HS-27A (cell line): ENCODE data around the gene PSPC1.
"Not testable (repeated sequence)": the region's sequence is repeated elsewhere in the genome, so short reads cannot be mapped to it uniquely, and the experiment has no call there.

Source experiments
- DNase-seq: peaks from one replicate; pipeline ENCODE4 v3.0.0-alpha.2; 2012; ENCODE audit warnings: low read depth, missing footprints

Gene PSPC1, protein sequence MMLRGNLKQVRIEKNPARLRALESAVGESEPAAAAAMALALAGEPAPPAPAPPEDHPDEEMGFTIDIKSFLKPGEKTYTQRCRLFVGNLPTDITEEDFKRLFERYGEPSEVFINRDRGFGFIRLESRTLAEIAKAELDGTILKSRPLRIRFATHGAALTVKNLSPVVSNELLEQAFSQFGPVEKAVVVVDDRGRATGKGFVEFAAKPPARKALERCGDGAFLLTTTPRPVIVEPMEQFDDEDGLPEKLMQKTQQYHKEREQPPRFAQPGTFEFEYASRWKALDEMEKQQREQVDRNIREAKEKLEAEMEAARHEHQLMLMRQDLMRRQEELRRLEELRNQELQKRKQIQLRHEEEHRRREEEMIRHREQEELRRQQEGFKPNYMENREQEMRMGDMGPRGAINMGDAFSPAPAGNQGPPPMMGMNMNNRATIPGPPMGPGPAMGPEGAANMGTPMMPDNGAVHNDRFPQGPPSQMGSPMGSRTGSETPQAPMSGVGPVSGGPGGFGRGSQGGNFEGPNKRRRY

GRCh38 chr13:19782727-19783682 lies at the start of gene PSPC1:
TSS of gene PSPC1 (minus strand) at chr13:19782945. CDS start at chr13:19782757, 188 bp downstream.
- DNase-seq = peak; percentile 63

DNA sequence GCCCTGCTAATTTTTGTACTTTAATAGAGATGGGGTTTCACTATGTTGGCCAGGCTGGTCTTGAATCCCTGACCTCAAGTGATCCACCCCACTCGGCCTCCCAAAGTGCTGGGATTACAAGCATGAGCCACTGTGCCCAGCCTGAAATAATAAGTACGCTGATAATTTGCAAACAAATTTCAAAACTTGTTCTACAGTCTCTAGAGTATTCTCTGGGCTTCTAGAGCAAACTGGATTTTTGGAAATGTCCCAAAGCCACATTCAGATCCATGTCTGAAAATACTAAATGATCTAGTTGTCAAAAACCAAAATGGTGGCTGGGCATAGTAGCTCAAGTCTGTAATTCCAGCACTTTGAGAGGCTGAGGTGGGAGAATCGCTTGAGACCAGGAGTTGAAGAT lies 39.9 kb upstream of the PSPC1 start:
- DNase-seq = no peak

- DNase-seq = no peak
Measured at GRCh38 chr13:19818223-19818842, 35.6 kb upstream of the PSPC1 start.

- no peak for DNase-seq
Measured at GRCh38 chr13:19817510-19818158, 34.9 kb upstream of the PSPC1 start.

DNA sequence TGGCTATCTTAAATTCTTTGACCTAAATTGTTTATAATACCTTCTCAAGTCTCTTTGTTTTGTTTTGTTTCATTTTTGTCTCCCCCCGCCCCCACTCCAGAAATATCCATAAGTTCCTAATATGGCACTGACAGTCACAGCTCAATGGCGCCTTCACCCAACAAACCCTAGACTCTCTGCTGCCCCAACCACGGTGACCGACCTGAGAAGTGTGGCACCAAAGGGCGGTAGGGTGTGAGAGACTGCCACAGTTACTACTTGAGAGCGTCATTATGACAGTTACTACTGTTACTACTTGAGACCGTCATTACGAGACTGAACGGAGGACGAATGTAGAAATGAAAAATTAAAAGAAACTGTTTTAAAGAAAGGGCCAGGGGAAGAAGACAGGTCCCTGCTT lies 34.4 kb upstream of the PSPC1 start:
- no peak for DNase-seq

DNA sequence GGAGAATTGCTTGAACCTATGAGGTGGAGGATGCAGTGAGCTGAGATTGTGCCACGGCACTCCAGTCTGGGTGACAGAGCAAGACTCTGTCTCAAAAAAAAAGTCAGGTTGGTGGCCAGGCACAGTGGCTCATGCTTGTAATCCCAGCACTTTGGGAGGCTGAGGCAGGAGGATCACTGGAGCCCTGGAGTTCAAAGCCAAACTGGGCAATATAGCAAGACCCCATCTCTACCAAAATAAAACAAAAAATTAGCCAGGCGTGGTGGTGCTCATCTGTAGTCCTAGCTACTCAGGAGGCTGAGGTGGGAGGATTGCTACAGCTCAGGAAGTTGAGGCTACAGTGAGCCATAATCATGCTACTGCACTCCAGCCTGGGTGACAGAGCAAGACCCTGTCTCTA lies 33.1 kb upstream of the PSPC1 start:
- not testable (repeated sequence) for DNase-seq

- DNase-seq = no peak
Measured at GRCh38 chr13:19810996-19811881, 28.5 kb upstream of the PSPC1 start.

- no peak for DNase-seq
Measured at GRCh38 chr13:19810151-19810550, 27.4 kb upstream of the PSPC1 start.

DNA sequence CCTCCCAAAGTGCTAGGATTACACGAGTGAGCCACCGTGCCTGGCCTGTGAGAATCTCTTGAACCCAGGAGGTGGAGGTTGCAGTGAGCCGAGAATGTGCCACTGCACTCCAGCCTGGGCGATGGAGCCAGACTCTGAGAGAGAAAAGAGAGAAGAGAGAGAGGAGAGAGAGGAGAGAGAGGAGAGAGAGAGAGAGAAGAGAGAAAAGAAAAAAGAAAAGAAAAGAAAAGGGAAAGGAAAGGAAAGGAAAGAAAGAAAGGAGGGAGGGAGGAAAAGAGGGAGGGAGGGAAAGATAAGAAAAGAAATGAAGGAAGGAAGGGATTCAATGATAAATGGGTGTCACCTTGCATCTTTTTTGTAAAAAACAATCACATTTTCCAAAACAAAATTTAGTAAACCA lies 23.0 kb upstream of the PSPC1 start:
- no peak for DNase-seq

DNA sequence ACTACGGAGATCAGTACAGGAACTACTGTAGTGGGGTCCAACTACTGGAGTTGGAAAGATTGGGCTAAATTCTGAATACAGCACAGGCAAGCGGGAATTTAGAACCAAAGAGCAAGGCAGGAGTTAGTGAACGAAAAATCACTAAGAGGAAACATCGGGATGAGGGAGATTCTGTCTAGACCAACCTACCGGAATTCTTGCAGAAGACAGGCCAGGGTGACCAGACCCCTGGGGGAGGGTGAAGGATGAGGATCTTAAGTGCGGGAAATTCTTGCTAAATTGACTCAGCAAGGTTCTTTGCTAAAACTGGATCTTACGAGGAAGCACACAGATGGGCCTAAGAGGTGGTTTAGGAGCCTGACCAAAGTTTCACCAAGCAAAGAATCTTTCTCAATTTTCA lies 13.2 kb upstream of the PSPC1 start:
- DNase-seq = no peak

DNA sequence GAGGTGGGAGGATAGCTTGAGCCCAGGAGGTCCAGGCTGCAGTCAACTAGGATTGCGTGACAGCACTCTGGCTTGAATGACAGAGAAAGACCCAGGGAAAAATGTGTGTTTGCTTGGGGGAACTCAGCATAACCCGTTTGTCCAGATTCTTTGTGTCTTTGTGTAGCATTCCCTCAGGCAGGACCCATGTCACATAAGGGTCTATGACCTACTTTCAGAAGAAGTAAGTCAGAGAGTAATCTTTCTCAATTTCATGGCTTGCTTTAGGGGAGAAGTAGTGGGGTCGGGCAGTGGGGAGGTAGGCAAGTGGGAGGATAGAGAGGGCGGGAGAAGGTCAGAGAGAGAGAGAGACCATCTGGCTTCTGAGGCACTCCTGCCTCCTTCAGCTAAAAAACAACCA lies 11.9 kb upstream of the PSPC1 start:
- DNase-seq = no peak

DNA sequence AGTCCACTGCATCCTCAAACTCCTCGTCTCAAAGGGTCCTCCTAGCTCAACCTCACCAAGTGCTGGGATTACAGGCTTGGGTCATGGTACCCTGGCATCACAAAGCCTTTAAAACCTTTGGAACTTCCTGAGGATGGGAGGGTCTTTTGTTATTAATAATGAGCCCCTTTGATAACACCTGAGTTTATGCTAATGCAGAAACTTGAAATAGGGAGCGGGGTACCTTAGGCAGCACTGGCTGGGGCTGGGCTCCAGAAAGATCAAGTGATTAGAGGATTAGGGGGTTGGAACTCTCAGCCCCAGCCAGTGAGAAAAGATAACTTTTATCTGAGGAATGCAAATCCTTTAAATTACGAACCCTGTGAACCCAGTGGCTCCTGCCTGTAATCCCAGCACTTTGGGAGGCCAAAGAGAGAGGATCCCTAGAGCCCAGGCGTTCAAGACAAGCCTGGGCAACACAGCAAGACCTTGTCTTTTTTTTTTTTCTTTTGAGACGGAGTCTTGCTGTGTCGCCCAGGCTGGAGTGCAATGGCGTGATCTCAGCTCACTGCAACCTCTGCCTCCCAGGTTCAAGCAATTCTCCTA lies 9.3 kb upstream of the PSPC1 start:
- DNase-seq = no peak

DNA sequence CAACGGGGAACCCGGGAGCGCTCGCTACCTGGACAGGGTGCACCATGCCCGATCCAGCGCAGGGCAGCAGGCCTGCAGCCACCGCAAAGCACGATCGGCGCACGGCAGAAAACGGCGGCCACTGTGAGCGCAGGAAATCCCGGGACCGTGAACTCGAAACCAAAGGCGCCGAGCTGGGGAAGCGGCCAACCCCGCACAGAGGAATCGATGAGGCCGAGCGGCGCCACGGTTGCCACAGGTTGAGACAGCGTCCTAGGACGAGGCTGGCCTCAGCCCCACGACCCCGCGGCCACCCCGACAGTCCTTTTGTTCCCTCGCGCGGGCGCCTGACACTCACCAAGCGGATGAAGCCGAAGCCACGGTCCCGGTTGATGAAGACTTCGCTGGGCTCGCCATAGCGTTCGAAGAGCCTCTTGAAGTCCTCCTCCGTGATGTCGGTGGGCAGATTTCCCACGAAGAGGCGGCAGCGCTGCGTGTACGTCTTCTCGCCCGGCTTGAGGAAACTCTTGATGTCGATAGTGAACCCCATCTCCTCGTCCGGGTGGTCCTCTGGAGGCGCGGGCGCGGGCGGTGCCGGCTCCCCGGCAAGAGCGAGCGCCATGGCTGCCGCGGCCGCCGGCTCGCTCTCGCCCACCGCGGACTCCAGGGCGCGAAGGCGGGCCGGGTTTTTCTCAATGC lies 557 bp downstream of the PSPC1 start:
- no peak for DNase-seq

GRCh38 chr13:19781526-19781925 lies 1.2 kb downstream of the PSPC1 start:
- no peak for DNase-seq

GRCh38 chr13:19780753-19781418 lies 1.9 kb downstream of the PSPC1 start:
- not testable (repeated sequence) for DNase-seq

DNA sequence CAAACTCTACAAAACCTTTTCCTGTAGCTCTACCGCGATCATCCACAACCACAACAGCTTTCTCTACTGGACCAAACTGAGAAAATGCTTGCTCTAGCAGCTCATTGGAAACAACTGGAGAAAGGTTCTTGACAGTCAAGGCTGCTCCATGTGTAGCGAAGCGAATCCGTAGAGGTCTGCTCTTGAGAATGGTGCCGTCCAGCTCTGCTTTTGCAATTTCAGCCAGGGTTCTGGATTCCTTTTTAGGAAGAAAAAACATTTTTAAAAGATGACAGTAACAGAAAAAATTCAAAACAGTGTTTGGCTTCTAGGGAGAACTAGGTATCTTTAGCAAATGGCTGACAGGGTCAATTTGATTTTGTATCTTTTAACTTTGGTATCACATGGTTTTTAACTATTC lies 10.4 kb downstream of the PSPC1 start:
- no peak for DNase-seq

DNA sequence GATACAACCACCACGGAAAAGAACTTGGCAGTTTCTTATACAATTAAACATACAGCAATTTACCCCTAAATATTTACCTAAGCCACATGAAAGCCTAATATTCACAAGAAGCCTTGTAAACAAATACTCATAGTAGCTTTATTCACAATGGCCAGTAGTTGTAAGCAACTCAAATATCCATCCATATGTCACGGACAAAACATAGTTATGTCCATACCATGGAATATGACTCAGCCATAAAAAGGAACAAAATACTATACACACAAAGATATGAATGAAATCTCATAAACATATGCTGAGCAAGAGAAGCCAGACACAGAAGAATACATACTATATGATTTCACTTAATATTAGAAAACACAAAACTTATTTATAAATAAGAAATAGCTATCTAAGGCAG lies 12.9 kb downstream of the PSPC1 start:
- no peak for DNase-seq

- no peak for DNase-seq
Measured at GRCh38 chr13:19767966-19768365, 14.8 kb downstream of the PSPC1 start.

DNA sequence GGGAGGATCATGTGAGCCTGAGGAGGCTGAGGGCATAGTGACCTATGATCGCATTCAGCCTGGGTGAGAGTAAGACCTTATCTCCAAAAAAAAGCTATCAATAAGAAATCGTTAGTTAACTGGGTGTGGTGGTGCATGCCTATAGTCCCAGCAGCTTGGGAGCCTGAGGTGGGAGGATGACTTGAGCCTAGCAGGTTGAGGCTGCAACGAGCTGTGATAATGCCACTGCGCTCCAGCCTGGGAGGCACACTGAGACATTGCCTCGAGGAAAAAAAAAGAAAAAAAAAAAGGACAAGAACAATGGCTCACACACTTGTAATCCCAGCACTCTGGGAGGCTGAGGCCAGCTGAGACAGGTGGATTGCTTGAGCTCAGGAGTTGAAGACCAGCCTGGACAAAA lies 16.2 kb downstream of the PSPC1 start:
- DNase-seq = no peak
